GM12878 (cell line): Measurements from ENCODE around the gene MDC1. TPM values are rescaled to one million over a fixed set of nuclear protein-coding genes. Genes with fewer than 3 reads are reported as not detected.
"Not testable (repeated sequence)": the region's sequence is repeated elsewhere in the genome, so short reads cannot be mapped to it uniquely, and the experiment has no call there.

Source experiments
- ATAC-seq: fragments of 200-7000 bp; cut with Tn5 transposase; 3 replicates; pipeline ENCODE4 v1.9.1; 2020; ENCODE audit warnings: mild to moderate bottlenecking, moderate library complexity
- BruUV-seq: library from RNA; stranded (reverse); fragments of 400-500 nt; replicated peaks from 2 replicates; lab custom pipeline; 2021; lab: Mats Ljungman, UMichigan
- CTCF ChIA-PET: fragments of 300-600 bp; sonication (Branson Sonifier 250); formaldehyde crosslinking; extraction: SDS; loops from one replicate; lab custom pipeline; 2021; ENCODE audit warnings: inconsistent platforms; lab: Yijun Ruan, JAX
- POLR2A ChIA-PET: fragments of 350-600 bp; formaldehyde crosslinking; extraction: SDS; loops from one replicate; lab custom pipeline; 2021; ENCODE audit warnings: inconsistent platforms; lab: Charles Lee
- RAD21 ChIA-PET: fragments of 300-600 bp; sonication (Branson Sonifier 250); formaldehyde crosslinking; loops from one replicate; lab custom pipeline; 2023; ENCODE audit warnings: antibody characterized with exemption; ENCODE audit not compliant: unreplicated experiment; lab: Charles Lee
- SMC1A ChIA-PET: fragments of 300-600 bp; sonication (Branson Sonifier 250); formaldehyde crosslinking; loops from one replicate; lab custom pipeline; 2023; ENCODE audit not compliant: unreplicated experiment, uncharacterized antibody; lab: Charles Lee
- DNase-seq: peaks from one replicate; pipeline ENCODE4 v3.0.0-alpha.2; 2011; ENCODE audit warnings: low read depth, low spot score
- FAIRE-seq: peaks from 3 replicates; lab custom pipeline; 2011; peaks lifted over from hg19 to GRCh38; lab: Jason Lieb, UNC
- H2AFZ ChIP-seq: 2 replicates; pipeline ENCODE4 v1.6.0; 2011; ENCODE audit warnings: low read depth, low read length, control low read depth; ENCODE audit not compliant: control insufficient read depth
- H3K27ac ChIP-seq: 2 replicates; pipeline ENCODE4 v1.5.1; 2011; ENCODE audit warnings: control low read depth; ENCODE audit not compliant: control insufficient read depth, insufficient read depth
- H3K27me3 ChIP-seq, 2 experiments: replicated peaks in 1 of 2; 2 replicates each; pipeline versions ENCODE4 v1.6.0 to v1.6.1; 2011; ENCODE audit warnings: low read length in 1 of 2; ENCODE audit not compliant: control insufficient read depth in 2 of 2, insufficient read depth in 2 of 2
- H3K36me3 ChIP-seq, 2 experiments: 2 replicates each; pipeline ENCODE4 v1.5.1; 2011; ENCODE audit warnings: low read length in 1 of 2; ENCODE audit not compliant: control insufficient read depth in 2 of 2, insufficient read depth in 2 of 2
- H3K4me1 ChIP-seq: 2 replicates; pipeline ENCODE4 v1.6.1; 2011; ENCODE audit warnings: mild to moderate bottlenecking, low read length, moderate library complexity, mixed read lengths; ENCODE audit not compliant: control insufficient read depth, insufficient read depth
- H3K4me2 ChIP-seq: 2 replicates; pipeline ENCODE4 v1.6.0; 2011; ENCODE audit warnings: control low read depth; ENCODE audit not compliant: control insufficient read depth, insufficient read depth
- H3K4me3 ChIP-seq: fragments of 200-600 bp; sonication (generic); 2 replicates; pipeline ENCODE4 v1.5.1; 2016
- H3K79me2 ChIP-seq: 2 replicates; pipeline ENCODE4 v1.6.0; 2011; ENCODE audit warnings: low read length; ENCODE audit not compliant: control insufficient read depth, insufficient read depth
- H3K9ac ChIP-seq: 2 replicates; pipeline ENCODE4 v1.8.0; 2011; ENCODE audit warnings: low read length, control low read depth, mixed read lengths; ENCODE audit not compliant: control insufficient read depth, insufficient read depth
- H3K9me3 ChIP-seq: replicated peaks from 3 replicates; pipeline ENCODE4 v1.5.1; 2011; ENCODE audit warnings: mild to moderate bottlenecking, low read length; ENCODE audit not compliant: control insufficient read depth, insufficient read depth
- H4K20me1 ChIP-seq: 2 replicates; pipeline ENCODE4 v1.6.0; 2011; ENCODE audit not compliant: control insufficient read depth, insufficient read depth
- NR2C2 ChIP-seq: IDR thresholded peaks from 2 replicates; pipeline ENCODE4 v1.6.1; 2011; ENCODE audit warnings: borderline replicate concordance, low read depth; ENCODE audit not compliant: control insufficient read depth, insufficient read length
- POLR2A ChIP-seq: IDR thresholded peaks from 2 replicates; pipeline ENCODE4 v1.6.1; 2011; ENCODE audit warnings: low read depth, mild to moderate bottlenecking, low read length
- POLR2AphosphoS5 ChIP-seq: IDR thresholded peaks from 2 replicates; pipeline ENCODE4 v1.6.1; 2011; ENCODE audit warnings: mild to moderate bottlenecking, low read length, inconsistent platforms
- TBL1XR1 ChIP-seq: IDR thresholded peaks from 2 replicates; pipeline ENCODE4 v1.6.1; 2012; ENCODE audit warnings: low read depth, low read length, improper control_type of control experiment
- ZZZ3 ChIP-seq: IDR thresholded peaks from 2 replicates; pipeline ENCODE4 v1.6.1; 2011; ENCODE audit warnings: low read depth; ENCODE audit not compliant: control insufficient read depth, insufficient read length
- WGBS: methylation state at CpG from one replicate; pipeline ENCODE4 v1.1.6; 2016; ENCODE audit warnings: low lambda C conversion rate; ENCODE audit not compliant: insufficient replicate concordance, insufficient coverage; ENCODE audit errors: missing lambda C conversion rate; 5-methylcytosine and 5-hydroxymethylcytosine counted together
- in situ Hi-C: fragments of 300-500 bp; cut with MboI; formaldehyde crosslinking; loops from 9 replicates; pipeline ENCODE4 v1.14.3; 2018; ENCODE audit warnings: mixed read lengths
- intact Hi-C: fragments of 100-400 bp; cut with micrococcal nuclease; formaldehyde crosslinking; loops from one replicate; pipeline ENCODE4 v1.14.2; 2022; ENCODE audit not compliant: unreplicated experiment
- polyA plus RNA-seq, 11 experiments: library from polyadenylated mRNA; depleted of rRNA in 4 of 11; unstranded in 6 of 11; stranded (reverse) in 5 of 11; fragments of >200 nt; fragmentation: Nextera tagmentation in 4 of 11; fragmentation: Illumina TruSeq in 1 of 11; extraction: Ambion mirVana in 4 of 11; extraction: Trizol in 1 of 11; gene quantifications; 1 replicate in 1 of 11; 2 replicates in 10 of 11; pipeline versions ENCODE4 v1.2.1 to v1.2.3, GENCODE V29; 2011 to 2016; ENCODE audit warnings: inconsistent platforms in 2 of 11, missing spikeins in 2 of 11, low read depth in 1 of 11
- total RNA-seq, 4 experiments: library from RNA; depleted of rRNA in 3 of 4; stranded (reverse); fragments of >200 nt in 3 of 4; fragmentation: Illumina TruSeq in 1 of 4; extraction: Trizol in 1 of 4; gene quantifications; 2 replicates each; pipeline versions ENCODE4 v1.2.1 to v1.2.3, GENCODE V29; 2013 to 2021
- TF ChIP-seq, protein P1 (sequence below): fragments of 450-650 bp; IDR thresholded peaks from 2 replicates; pipeline ENCODE4 v1.6.1; 2018; ENCODE audit warnings: borderline replicate concordance, mild to moderate bottlenecking; ENCODE audit not compliant: partially characterized antibody
- TF ChIP-seq, protein P2 (sequence below), 3 experiments: IDR thresholded peaks in 2 of 3; conservative IDR thresholded peaks in 1 of 3; 2 replicates each; pipeline ENCODE4 v1.5.1; 2011; ENCODE audit warnings: low read depth in 3 of 3, low read length in 3 of 3, mild to moderate bottlenecking in 3 of 3, control low read depth in 2 of 3, moderate library complexity in 2 of 3, inconsistent platforms in 1 of 3, mixed read lengths in 1 of 3; ENCODE audit not compliant: control insufficient read depth in 2 of 3, insufficient read depth in 1 of 3; ENCODE audit errors: extremely low read depth in 1 of 3

The MDC1 gene
- total and polyA plus RNA-seq, 10 of the 15 experiments (the other 5 are each of a cell fraction or from before 2014, with no cell fraction given) = 5.1 to 62.5 (median 22.4) TPM

DNA sequence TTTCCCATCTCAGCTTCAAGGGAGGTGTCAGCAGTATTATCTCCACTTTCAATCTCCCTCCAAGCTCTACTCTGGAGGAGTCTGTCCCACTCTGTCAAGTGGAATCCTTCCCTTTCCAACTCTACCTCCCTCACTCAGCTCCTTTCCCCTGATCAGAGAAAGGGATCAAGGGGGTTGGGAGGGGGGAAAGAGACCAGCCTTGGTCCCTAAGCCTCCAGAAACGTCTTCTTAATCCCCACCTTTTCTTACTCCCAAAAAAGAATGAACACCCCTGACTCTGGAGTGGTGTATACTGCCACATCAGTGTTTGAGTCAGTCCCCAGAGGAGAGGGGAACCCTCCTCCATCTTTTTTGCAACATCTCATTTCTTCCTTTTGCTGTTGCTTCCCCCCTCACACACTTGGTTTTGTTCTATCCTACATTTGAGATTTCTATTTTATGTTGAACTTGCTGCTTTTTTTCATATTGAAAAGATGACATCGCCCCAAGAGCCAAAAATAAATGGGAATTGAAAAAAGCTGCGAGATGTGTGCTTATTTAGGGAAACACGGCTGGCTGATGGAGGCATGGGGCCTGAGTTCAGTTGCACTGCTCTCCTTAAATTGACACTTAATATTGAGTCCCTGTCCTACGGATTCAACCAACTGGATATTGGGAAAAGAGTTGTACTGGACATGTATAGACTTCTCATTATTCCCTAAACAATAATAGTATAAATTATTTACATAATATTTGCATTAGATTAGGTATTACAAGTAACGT lies 8.0 kb upstream of the MDC1 start (continued):
- no peak for TF ChIP-seq ZZZ3
- no peak for TF ChIP-seq NR2C2
- no peak for TF ChIP-seq TBL1XR1
- TF ChIP-seq, protein P1, sequence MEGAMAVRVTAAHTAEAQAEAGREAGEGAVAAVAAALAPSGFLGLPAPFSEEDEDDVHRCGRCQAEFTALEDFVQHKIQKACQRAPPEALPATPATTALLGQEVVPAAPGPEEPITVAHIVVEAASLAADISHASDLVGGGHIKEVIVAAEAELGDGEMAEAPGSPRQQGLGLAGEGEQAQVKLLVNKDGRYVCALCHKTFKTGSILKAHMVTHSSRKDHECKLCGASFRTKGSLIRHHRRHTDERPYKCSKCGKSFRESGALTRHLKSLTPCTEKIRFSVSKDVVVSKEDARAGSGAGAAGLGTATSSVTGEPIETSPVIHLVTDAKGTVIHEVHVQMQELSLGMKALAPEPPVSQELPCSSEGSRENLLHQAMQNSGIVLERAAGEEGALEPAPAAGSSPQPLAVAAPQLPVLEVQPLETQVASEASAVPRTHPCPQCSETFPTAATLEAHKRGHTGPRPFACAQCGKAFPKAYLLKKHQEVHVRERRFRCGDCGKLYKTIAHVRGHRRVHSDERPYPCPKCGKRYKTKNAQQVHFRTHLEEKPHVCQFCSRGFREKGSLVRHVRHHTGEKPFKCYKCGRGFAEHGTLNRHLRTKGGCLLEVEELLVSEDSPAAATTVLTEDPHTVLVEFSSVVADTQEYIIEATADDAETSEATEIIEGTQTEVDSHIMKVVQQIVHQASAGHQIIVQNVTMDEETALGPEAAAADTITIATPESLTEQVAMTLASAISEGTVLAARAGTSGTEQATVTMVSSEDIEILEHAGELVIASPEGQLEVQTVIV = no peak

DNA sequence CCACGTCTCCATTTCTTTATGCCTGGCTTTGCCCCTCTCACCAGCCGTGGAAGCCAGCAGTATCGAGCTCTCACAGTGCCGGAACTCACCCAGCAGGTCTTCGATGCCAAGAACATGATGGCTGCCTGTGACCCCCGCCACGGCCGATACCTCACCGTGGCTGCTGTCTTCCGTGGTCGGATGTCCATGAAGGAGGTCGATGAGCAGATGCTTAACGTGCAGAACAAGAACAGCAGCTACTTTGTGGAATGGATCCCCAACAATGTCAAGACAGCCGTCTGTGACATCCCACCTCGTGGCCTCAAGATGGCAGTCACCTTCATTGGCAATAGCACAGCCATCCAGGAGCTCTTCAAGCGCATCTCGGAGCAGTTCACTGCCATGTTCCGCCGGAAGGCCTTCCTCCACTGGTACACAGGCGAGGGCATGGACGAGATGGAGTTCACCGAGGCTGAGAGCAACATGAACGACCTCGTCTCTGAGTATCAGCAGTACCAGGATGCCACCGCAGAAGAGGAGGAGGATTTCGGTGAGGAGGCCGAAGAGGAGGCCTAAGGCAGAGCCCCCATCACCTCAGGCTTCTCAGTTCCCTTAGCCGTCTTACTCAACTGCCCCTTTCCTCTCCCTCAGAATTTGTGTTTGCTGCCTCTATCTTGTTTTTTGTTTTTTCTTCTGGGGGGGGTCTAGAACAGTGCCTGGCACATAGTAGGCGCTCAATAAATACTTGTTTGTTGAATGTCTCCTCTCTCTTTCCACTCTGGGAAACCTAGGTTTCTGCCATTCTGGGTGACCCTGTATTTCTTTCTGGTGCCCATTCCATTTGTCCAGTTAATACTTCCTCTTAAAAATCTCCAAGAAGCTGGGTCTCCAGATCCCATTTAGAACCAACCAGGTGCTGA lies 7.0 kb upstream of the MDC1 start:
- TF ChIP-seq, protein P2, sequence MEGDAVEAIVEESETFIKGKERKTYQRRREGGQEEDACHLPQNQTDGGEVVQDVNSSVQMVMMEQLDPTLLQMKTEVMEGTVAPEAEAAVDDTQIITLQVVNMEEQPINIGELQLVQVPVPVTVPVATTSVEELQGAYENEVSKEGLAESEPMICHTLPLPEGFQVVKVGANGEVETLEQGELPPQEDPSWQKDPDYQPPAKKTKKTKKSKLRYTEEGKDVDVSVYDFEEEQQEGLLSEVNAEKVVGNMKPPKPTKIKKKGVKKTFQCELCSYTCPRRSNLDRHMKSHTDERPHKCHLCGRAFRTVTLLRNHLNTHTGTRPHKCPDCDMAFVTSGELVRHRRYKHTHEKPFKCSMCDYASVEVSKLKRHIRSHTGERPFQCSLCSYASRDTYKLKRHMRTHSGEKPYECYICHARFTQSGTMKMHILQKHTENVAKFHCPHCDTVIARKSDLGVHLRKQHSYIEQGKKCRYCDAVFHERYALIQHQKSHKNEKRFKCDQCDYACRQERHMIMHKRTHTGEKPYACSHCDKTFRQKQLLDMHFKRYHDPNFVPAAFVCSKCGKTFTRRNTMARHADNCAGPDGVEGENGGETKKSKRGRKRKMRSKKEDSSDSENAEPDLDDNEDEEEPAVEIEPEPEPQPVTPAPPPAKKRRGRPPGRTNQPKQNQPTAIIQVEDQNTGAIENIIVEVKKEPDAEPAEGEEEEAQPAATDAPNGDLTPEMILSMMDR (IDR thresholded peaks at IDR 0.05 in 2 of 3, conservative IDR thresholded peaks at IDR 0.05 in 1 of 3; ENCODE audit: control insufficient read depth in 2 of 3, extremely low read depth in 1 of 3, insufficient read depth in 1 of 3, low read depth in 3 of 3, low read length in 3 of 3) = 0 out of 6 replicates have a peak, but pooled peaks of 1 of the 3 experiments have one; percentile 2
- TF ChIP-seq POLR2AphosphoS5 (peak; percentile 28; the same call in 1 of the 2 replicates), POLR2A (0 out of 2 replicates have a peak, but pooled peaks have one; percentile 5)
- H3K9ac ChIP-seq, H3K27me3 ChIP-seq, ATAC-seq, H3K27ac ChIP-seq, in situ Hi-C loops, intact Hi-C loops, H4K20me1 ChIP-seq, FAIRE-seq, DNase-seq, H2AFZ ChIP-seq, H3K9me3 ChIP-seq: not testable (repeated sequence)
- BruUV-seq = TSS peak; percentile 65
- peaks cover 21 to 24% of the 10 kb centered on the region in 2 experiments for H3K36me3 ChIP-seq
- peak overlapping the region; percentile 88; the same call in 1 of the 2 replicates for H3K4me3 ChIP-seq
- ChIA-PET POLR2A (interaction anchor here (0.6 to 11.6 kb wide), 5 partner anchors 34 to 109 kb away, joined by 4 to 200 read pairs (median 5); partner anchors contain the start of gene NRM), SMC1A (interaction anchor here (0.6 to 17.7 kb wide), 13 partner anchors 8 to 363 kb away, joined by 3 to 265 read pairs (median 4); partner anchors contain the start of gene DHX16), RAD21 (interaction anchor here (0.9 to 11.2 kb wide), 8 partner anchors 8 to 190 kb away, joined by 3 to 209 read pairs (median 10); partner anchors contain the start of genes DHX16 and VARS2), CTCF (interaction anchor here (0.6 to 22.7 kb wide), 16 partner anchors 7 to 240 kb away, joined by 3 to 487 read pairs (median 8); partner anchors contain the start of genes DHX16, NRM and VARS2)
- peaks cover 62% of the 10 kb centered on the region for H3K79me2 ChIP-seq
- H3K4me1 ChIP-seq = peaks cover 12% of the 10 kb centered on the region
- peak overlapping the region; percentile 81 for H3K4me2 ChIP-seq
- WGBS = 38% methylated on average over 29 of the region's 29 CpGs
